SK-N-DZ (cell line): ENCODE measurements around the gene ANKRD61.
"Not testable (repeated sequence)": the region's sequence is repeated elsewhere in the genome, so short reads cannot be mapped to it uniquely, and the experiment has no call there.

Source experiments
- DNase-seq: peaks from one replicate; pipeline ENCODE4 v3.0.0-alpha.2; 2015; ENCODE audit warnings: low spot score
- small RNA-seq, 2 experiments: library from RNA; depleted of rRNA; stranded (forward); fragments of <200 nt; gene quantifications; one replicate each; pipeline ENCODE3, GENCODE V24; 2014

The ANKRD61 gene

GRCh38 chr7:6031567-6031966 is 391 bp downstream of the ANKRD61 start:
- DNase-seq = no peak

- DNase-seq = no peak
These were observed 991 bp downstream of the ANKRD61 start for GRCh38 chr7:6032167-6032566.

- no peak for DNase-seq
These were observed 1.5 kb downstream of the ANKRD61 start for GRCh38 chr7:6032641-6033040.

- no peak for DNase-seq
These were observed 4.0 kb downstream of the ANKRD61 start for GRCh38 chr7:6035165-6035564.

GRCh38 chr7:6035686-6036085 is 4.5 kb downstream of the ANKRD61 start:
- DNase-seq = no peak

- no peak for DNase-seq
These were observed 18.6 kb downstream of the ANKRD61 start for GRCh38 chr7:6049780-6050179.

GRCh38 chr7:6051185-6051584 is 20.0 kb downstream of the ANKRD61 start:
- DNase-seq = not testable (repeated sequence)

GRCh38 chr7:6056616-6057015 is 25.4 kb downstream of the ANKRD61 start:
- no peak for DNase-seq

GRCh38 chr7:6057316-6058129 is 26.3 kb downstream of the ANKRD61 start:
- no peak for DNase-seq

GRCh38 chr7:6059941-6060340 is 28.8 kb downstream of the ANKRD61 start:
- DNase-seq = not testable (repeated sequence)

- DNase-seq = no peak
These were observed 40.2 kb downstream of the ANKRD61 start for GRCh38 chr7:6071406-6071805.

- no peak for DNase-seq
These were observed 43.6 kb downstream of the ANKRD61 start for GRCh38 chr7:6074612-6075380.

GRCh38 chr7:6078548-6078947 is 47.4 kb downstream of the ANKRD61 start:
- no peak for DNase-seq

GRCh38 chr7:6083047-6083446 is 51.9 kb downstream of the ANKRD61 start:
- DNase-seq = not testable (repeated sequence)

Small RNAs within 50 kb of the gene (small RNA-seq; reads per million reads assigned to genes)
- gene RF00019 (0 reads per million in 2 experiments), gene RNU6-218P (0 reads per million in 2 experiments), gene SNORA80D (0.98 to 2.2 reads per million in 2 experiments)
